WERI-Rb-1 (cell line): ENCODE measurements around the gene RAD9B.

Source experiments
- DNase-seq: peaks from one replicate; pipeline ENCODE4 v3.0.0-alpha.2; 2020
- H3K27ac ChIP-seq: fragments of 250-450 bp; sonication (Bioruptor Pico); 2 replicates; pipeline ENCODE4 v1.5.1; 2020; ENCODE audit warnings: mild to moderate bottlenecking, moderate library complexity
- H3K27me3 ChIP-seq: fragments of 250-450 bp; sonication (Bioruptor Pico); 2 replicates; pipeline ENCODE4 v1.5.1; 2021; ENCODE audit warnings: mild to moderate bottlenecking, low read depth, moderate library complexity; ENCODE audit not compliant: insufficient read depth, severe bottlenecking
- H3K36me3 ChIP-seq: fragments of 250-450 bp; sonication (Bioruptor Pico); 2 replicates; pipeline ENCODE4 v1.5.1; 2020; ENCODE audit warnings: mild to moderate bottlenecking, moderate library complexity
- H3K4me3 ChIP-seq: 2 replicates; pipeline ENCODE4 v1.5.1; 2011; ENCODE audit warnings: low read depth, mild to moderate bottlenecking, control low read depth, low read length
- H3K9me3 ChIP-seq: fragments of 250-450 bp; sonication (Bioruptor Pico); 2 replicates; pipeline ENCODE4 v1.5.1; 2021; ENCODE audit warnings: mild to moderate bottlenecking, moderate library complexity; ENCODE audit not compliant: severe bottlenecking
- TF ChIP-seq, protein P1 (sequence below): IDR thresholded peaks from 2 replicates; pipeline ENCODE4 v1.5.1; 2011; ENCODE audit warnings: low read depth, mild to moderate bottlenecking, control low read depth, inconsistent platforms, low read length

RAD9B gene

DNA sequence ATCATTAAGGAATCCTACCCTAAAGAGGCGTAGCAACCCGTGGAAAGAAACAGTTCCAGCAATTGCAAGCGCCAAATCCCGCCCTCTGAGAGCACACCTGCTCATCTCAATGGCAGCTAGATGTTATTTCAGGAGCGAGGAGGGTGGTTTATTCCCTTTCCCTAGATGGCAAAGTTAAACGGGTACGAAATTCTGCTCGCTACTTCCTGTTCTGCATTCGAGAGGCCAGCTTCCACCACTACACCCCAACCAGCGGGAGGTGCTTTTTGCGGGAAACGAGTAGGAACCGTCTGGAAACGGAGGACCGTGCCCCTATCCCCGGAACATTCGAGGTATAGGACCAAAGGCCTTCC, 756 bp upstream of the RAD9B start:
- H3K36me3 ChIP-seq: peaks cover 6% of the 10 kb centered on the region
- DNase-seq: peak; percentile 32
- peak overlapping the region; percentile 81 for H3K27ac ChIP-seq
- peaks cover 4% of the 10 kb centered on the region for H3K9me3 ChIP-seq
- H3K4me3 ChIP-seq: peak overlapping the region; percentile 87
- TF ChIP-seq, protein P1, sequence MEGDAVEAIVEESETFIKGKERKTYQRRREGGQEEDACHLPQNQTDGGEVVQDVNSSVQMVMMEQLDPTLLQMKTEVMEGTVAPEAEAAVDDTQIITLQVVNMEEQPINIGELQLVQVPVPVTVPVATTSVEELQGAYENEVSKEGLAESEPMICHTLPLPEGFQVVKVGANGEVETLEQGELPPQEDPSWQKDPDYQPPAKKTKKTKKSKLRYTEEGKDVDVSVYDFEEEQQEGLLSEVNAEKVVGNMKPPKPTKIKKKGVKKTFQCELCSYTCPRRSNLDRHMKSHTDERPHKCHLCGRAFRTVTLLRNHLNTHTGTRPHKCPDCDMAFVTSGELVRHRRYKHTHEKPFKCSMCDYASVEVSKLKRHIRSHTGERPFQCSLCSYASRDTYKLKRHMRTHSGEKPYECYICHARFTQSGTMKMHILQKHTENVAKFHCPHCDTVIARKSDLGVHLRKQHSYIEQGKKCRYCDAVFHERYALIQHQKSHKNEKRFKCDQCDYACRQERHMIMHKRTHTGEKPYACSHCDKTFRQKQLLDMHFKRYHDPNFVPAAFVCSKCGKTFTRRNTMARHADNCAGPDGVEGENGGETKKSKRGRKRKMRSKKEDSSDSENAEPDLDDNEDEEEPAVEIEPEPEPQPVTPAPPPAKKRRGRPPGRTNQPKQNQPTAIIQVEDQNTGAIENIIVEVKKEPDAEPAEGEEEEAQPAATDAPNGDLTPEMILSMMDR: no peak
- no peaks in the 10 kb centered on the region for H3K27me3 ChIP-seq

DNA sequence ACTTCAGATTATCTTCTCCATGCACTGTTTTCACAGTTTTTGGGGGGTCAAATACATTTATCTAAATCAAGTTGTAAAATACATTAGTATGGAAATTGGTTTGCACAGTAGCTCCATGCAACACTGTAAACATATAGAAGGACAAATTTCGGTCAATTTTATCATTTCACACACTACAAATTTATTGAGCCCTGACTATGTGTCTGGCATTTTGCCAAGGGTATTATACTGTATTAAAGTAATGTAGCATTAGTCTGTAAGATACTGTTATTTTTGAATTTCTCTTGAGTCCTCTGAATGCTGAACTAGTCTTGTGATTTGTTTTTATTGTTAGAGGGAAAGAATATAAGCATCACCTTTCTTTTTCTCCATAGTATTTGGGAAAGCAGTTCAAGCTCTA, 1.3 kb downstream of the RAD9B start:
- Histone ChIP-seq H3K36me3 (peaks cover 6% of the 10 kb centered on the region), H3K27ac (no peak overlapping the region), H3K27me3 (no peaks in the 10 kb centered on the region), H3K4me3 (no peak overlapping the region), H3K9me3 (peaks cover 4% of the 10 kb centered on the region)
- no peak for DNase-seq
- TF ChIP-seq, protein P1: no peak

DNA sequence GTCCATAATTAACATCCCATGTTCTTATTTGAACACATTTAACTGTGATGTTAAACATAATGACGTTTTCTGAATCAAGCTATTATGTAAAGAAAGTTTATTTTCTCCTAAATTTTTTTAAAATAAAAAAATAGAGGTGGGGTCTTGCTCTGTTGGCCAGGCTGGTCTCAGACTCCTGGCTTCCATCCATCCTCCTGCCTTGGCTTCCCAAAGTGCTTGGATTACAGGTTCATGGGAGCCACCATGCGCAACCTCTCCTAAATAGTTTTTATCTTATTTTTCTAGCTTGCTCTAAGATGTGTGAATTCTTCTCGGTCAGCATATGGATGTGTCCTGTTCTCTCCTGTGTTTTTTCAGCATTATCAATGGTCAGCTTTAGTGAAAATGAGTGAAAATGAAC, 3.2 kb downstream of the RAD9B start:
- TF ChIP-seq, protein P1: no peak
- H3K27ac ChIP-seq: no peak overlapping the region

DNA sequence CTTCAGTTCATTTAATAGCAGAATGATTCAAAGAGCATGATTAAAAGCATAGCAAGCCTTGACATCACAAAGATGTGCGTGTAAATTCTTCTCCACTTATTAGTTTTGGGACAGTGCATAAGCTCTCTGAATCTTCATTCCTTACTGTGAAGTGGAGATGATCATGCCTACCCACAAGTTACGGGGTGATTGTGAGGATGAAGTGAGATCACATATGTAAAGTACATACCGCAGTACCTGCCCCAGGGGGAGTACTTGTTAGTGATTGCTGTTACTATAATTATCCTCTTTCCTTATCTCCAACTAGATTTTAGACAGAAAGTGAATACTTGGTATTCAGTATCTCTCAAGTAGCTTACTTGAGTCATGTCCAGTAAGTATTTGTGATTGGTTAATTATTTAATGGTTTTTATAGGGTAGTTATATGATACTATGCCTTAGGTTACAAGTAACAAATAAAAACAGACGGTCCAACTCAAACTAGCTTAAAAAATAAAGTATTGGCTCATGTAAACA, 6.0 kb downstream of the RAD9B start:
- Histone ChIP-seq H3K27me3 (no peaks in the 10 kb centered on the region), H3K4me3 (no peak overlapping the region), H3K9me3 (no peaks in the 10 kb centered on the region), H3K36me3 (no peaks in the 10 kb centered on the region), H3K27ac (no peak overlapping the region)
- no peak for DNase-seq
- TF ChIP-seq, protein P1: no peak

More for the DNA sequence above, 3.2 kb downstream of the RAD9B start:
- no peak for DNase-seq
- peaks cover under 1% of the 10 kb centered on the region for H3K36me3 ChIP-seq
- H3K4me3 ChIP-seq: no peak overlapping the region
- no peaks in the 10 kb centered on the region for H3K27me3 ChIP-seq
- H3K9me3 ChIP-seq: peaks cover 4% of the 10 kb centered on the region

DNA sequence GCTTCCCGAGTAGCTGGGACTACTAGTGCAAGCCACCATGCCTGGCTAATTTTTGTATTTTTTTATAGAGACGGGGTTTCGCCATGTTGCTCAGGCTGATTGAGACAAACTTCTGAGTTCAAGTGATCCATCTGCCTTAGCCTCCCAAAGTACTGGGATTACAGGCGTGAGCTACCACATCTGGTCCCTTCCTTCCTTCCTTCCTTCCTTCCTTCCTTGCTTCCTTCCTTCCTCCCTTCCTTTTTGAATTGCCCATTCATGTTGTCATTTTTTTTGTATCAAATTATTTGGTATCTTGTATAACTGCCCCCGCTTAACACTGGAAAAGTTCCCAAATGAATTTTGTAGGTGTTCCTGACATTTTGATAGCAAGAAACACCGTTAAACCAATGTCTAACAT, 11.7 kb downstream of the RAD9B start:
- Histone ChIP-seq H3K36me3 (no peaks in the 10 kb centered on the region), H3K27me3 (no peaks in the 10 kb centered on the region), H3K4me3 (no peak overlapping the region), H3K9me3 (no peaks in the 10 kb centered on the region), H3K27ac (no peak overlapping the region)
- DNase-seq: no peak
- TF ChIP-seq, protein P1: no peak

DNA sequence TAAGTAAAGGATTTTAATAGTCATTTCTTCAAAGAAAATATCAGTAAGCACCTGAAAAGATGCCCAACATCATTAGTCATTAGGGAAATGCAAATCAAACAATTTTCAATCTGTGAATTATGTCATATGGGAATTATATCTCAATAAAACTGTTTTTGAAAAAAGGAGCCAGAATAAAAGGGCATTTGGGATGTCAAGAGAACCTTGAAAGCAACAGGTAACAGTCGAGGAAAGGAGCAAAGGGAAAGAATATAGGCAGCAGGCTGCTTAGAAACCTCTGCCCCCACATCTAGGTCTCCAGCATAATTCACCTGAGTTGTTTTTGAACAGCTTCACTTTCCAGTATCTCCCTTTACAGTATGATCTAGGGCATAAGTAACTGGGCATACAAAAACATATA, 12.2 kb downstream of the RAD9B start:
- no peaks in the 10 kb centered on the region for H3K9me3 ChIP-seq
- TF ChIP-seq, protein P1: no peak
- DNase-seq: no peak

More for the DNA sequence above, 12.2 kb downstream of the RAD9B start:
- Histone ChIP-seq H3K36me3 (no peaks in the 10 kb centered on the region), H3K4me3 (no peak overlapping the region), H3K27ac (no peak overlapping the region), H3K27me3 (no peaks in the 10 kb centered on the region)
